ENCODE data around the gene SMIM15.

The SMIM15 gene

DNA sequence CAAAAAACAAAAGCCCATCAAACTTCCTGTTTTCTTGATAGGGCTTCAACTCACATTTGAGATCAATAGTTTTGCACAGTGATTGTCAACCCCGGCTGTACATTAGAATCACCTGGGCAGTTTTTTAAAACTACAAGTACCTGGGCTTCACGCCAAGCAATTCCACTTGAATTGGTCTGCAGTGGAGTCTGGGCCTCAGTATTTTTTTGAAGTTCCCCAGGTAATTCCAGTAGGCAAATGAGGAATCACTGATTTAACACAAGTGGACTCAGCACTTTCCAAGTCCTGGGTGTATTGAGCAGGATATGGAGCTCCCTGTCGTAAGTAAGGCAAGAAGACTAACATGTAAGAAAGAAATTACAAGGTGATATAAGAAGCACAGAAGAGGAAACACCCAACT, 14.8 kb upstream of the SMIM15 start:
- in situ Hi-C loops (cut with MboI; ENCODE audit: low pct_unique_long_range_greater_than_20kb, low sequenced_read_pairs, unreplicated experiment): no loop called here
- DNase-seq (ENCODE audit: low spot score): no peak
- TF ChIP-seq, protein P1, sequence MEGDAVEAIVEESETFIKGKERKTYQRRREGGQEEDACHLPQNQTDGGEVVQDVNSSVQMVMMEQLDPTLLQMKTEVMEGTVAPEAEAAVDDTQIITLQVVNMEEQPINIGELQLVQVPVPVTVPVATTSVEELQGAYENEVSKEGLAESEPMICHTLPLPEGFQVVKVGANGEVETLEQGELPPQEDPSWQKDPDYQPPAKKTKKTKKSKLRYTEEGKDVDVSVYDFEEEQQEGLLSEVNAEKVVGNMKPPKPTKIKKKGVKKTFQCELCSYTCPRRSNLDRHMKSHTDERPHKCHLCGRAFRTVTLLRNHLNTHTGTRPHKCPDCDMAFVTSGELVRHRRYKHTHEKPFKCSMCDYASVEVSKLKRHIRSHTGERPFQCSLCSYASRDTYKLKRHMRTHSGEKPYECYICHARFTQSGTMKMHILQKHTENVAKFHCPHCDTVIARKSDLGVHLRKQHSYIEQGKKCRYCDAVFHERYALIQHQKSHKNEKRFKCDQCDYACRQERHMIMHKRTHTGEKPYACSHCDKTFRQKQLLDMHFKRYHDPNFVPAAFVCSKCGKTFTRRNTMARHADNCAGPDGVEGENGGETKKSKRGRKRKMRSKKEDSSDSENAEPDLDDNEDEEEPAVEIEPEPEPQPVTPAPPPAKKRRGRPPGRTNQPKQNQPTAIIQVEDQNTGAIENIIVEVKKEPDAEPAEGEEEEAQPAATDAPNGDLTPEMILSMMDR (IDR thresholded peaks at IDR 0.05; ENCODE audit: extremely low read depth, insufficient read depth, missing control alignments): no peak

DNA sequence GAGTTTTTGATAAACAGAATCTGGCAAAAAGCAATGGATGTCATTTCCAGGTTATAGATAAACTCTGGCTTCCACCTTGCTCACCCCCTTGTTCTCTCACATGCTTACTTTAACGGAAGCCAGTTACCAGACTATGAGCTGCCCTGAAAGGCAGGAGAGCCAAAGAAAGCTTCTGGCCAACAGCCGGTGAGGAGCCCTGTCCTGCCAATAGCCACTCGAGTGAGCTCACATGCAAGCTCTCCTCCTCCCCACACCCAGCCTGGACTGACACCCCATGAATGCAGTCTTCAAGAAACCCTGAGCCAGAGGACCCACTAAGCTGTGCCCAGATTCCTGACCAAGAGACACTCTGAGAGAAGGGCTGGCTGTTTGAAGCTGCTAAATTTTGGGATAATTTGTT, 14.4 kb upstream of the SMIM15 start:
- in situ Hi-C loops (cut with MboI; ENCODE audit: low pct_unique_long_range_greater_than_20kb, low sequenced_read_pairs, unreplicated experiment): no loop called here
- DNase-seq (ENCODE audit: low spot score): no peak
- TF ChIP-seq, protein P1 (IDR thresholded peaks at IDR 0.05; ENCODE audit: extremely low read depth, insufficient read depth, missing control alignments): no peak

DNA sequence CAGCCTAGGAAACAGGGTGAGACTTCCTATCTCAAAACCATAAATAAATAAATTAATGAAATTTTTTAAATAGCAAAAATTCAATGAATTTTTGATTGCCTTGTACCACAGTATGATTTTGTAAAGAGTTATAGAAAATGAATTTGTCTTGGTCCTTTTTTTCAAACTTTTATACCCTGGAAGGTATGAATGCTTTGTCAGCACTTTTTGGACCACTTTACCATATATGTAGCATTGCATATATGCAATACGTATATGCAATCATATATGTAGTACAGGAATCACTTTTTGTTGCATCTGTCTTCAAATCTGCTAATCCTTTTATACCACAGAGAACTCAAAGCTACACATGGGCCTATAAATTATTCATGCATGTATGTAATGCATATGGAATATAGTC, 9.2 kb upstream of the SMIM15 start:
- TF ChIP-seq, protein P1 (IDR thresholded peaks at IDR 0.05; ENCODE audit: extremely low read depth, insufficient read depth, missing control alignments): no peak
- no peak for DNase-seq (ENCODE audit: low spot score)
- in situ Hi-C loops (cut with MboI; ENCODE audit: low pct_unique_long_range_greater_than_20kb, low sequenced_read_pairs, unreplicated experiment): no loop called here

DNA sequence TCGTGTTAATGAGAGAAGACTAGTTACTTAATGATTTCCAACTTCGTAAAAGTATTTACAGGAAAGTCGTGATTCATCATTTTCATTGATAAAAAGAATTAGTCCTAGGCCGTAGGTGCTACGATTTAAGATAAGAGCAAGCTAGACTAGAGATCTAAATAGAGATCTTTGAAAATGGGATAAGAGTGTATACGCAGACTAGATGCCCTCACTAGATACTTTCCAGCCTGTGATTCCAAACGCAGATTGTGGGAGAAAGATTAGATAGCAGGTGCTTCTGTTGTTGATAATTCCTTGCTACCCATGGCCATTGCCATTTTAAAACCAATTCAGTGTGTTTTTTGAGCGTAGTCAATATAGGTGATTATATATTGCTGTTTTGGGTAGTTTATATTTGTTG, 6.7 kb upstream of the SMIM15 start:
- no peak for DNase-seq (ENCODE audit: low spot score)
- TF ChIP-seq, protein P1 (IDR thresholded peaks at IDR 0.05; ENCODE audit: extremely low read depth, insufficient read depth, missing control alignments): no peak
- in situ Hi-C loops (cut with MboI; ENCODE audit: low pct_unique_long_range_greater_than_20kb, low sequenced_read_pairs, unreplicated experiment): no loop called here

DNA sequence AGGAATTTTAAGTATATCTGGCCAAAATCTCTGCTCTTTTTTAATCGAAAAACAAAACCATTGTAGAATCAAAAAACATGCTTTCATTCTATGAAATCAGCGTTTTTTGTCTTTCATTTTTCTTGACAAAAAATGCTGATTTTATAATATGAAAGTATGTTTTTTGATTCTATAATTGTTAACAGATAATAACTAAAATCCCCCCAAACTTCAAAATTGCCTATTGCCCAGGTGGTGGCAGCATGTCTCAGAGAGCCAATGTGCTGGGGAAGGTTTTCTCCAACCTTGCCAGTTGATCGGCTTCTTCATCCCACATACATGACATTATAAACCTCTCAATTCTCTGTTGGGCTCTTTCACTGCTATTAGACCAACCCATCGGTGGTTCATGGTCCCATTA, 5.1 kb upstream of the SMIM15 start:
- TF ChIP-seq, protein P1 (IDR thresholded peaks at IDR 0.05; ENCODE audit: extremely low read depth, insufficient read depth, missing control alignments): peak; percentile 44
- DNase-seq (ENCODE audit: low spot score): peak; percentile 28
- in situ Hi-C loops (cut with MboI; ENCODE audit: low pct_unique_long_range_greater_than_20kb, low sequenced_read_pairs, unreplicated experiment): no loop called here

DNA sequence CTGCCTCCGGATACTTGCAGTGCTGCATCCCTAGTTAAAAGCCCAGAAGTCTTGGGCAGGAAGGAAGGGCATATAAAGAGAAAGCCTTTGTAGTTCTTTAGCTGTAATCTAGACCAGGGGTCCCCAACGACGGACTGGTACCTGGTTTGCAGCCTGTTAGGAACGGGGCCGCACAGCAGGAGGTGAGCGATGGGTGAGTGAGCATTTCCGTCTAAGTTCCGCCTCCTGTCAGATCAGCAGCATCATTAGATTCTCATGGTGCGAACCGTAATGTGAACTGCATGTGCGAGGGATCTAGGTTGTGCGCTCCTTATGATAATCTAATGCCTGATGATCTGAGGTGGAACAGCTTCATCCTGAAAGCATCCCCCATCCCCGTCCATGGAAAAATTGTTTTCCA, 1.6 kb upstream of the SMIM15 start:
- TF ChIP-seq, protein P1 (IDR thresholded peaks at IDR 0.05; ENCODE audit: extremely low read depth, insufficient read depth, missing control alignments): no peak
- no peak for DNase-seq (ENCODE audit: low spot score)
- in situ Hi-C loops (cut with MboI; ENCODE audit: low pct_unique_long_range_greater_than_20kb, low sequenced_read_pairs, unreplicated experiment): no loop called here

Measured in GM13977 (cell line).